ENCODE measurements around the gene WDR72. TPM values are rescaled to one million over a fixed set of nuclear protein-coding genes. Genes with fewer than 3 reads are reported as not detected.

Gene WDR72
- total and polyA plus RNA-seq, 2 of the 8 experiments (the other 6 are each of a cell fraction or from before 2014, with no cell fraction given) = 1.2 to 1.9 TPM

DNA sequence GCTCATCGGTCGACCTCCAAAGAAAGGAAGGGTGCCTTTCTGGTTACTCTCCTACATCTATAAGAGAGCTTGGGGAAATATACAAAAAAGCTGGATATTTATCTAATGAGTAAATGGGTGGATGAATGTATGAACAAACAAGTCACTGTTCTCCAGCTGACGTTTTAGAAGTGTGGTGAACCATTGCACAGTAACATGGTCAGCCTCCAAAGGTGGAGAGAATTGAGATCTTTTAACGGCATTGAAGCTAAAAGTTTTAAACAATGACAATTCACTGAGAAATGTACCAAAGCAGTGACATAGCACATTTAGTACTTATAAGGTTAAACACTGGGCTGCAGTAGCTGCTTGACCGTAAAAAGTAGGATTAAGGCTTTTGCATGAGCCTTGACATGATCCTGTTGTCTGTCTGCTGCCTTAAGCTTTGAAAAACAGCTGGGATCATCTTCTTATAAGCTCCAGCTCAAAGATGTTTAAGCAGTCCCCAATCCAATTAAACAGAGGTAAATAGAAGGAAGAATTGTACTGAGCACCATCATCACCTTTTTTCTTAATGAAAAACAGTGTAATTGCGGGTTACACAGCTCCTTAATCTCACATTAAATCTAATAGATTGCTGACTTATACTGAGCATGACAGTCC lies 222.9 kb downstream of the WDR72 start:
- Histone ChIP-seq H3K14ac (ENCODE audit: insufficient read length) (no peak overlapping the region), H3K79me2 (ENCODE audit: control insufficient read depth in 1 of 2, insufficient read depth in 2 of 2, low read length in 2 of 2) (no peaks in the 10 kb centered on the region), H4K91ac (replicated peaks; ENCODE audit: insufficient read length, low read length) (no peak overlapping the region), H2BK5ac (ENCODE audit: low read depth, low read length) (no peak overlapping the region), H3K9me3 (ENCODE audit: insufficient read depth in 2 of 2, low read depth in 1 of 2, low read length in 1 of 2) (no peaks in the 10 kb centered on the region), H2BK120ac (replicated peaks; ENCODE audit: low read depth, low read length) (no peak overlapping the region), H3K36me3 (ENCODE audit: control insufficient read depth in 2 of 4, insufficient read depth in 4 of 4, low read length in 3 of 4) (no peaks in the 10 kb centered on the region), H4K5ac (ENCODE audit: insufficient read length, low read depth, low read length) (no peak overlapping the region), H3K4ac (replicated peaks; ENCODE audit: insufficient read length, low read depth, low read length) (no peak overlapping the region), H3K9ac (replicated peaks in 1 of 4; ENCODE audit: extremely low read depth in 1 of 4, low read depth in 3 of 4, low read length in 3 of 4) (no peak overlapping the region), H2BK15ac (ENCODE audit: low read length) (no peak overlapping the region), H3K4me3 (ENCODE audit: extremely low read depth in 1 of 4, insufficient read depth in 2 of 4, low read depth in 3 of 4, low read length in 4 of 4) (no peak overlapping the region), H3K27me3 (replicated peaks in 1 of 4; ENCODE audit: control insufficient read depth in 3 of 4, extremely low read depth in 1 of 4, insufficient read depth in 3 of 4, low read length in 3 of 4) (no peaks in the 10 kb centered on the region), H3K23me2 (ENCODE audit: low read depth, low read length) (no peaks in the 10 kb centered on the region), H3K56ac (replicated peaks; ENCODE audit: insufficient read length, low read depth, low read length) (no peak overlapping the region), H4K8ac (ENCODE audit: extremely low read depth, insufficient read depth, low read length) (no peak overlapping the region), H4K20me1 (replicated peaks in 1 of 2; ENCODE audit: control insufficient read depth in 1 of 2, insufficient read depth in 2 of 2, low read length in 2 of 2) (no peaks in the 10 kb centered on the region), H3K23ac (ENCODE audit: insufficient read length) (no peak overlapping the region), H2BK20ac (ENCODE audit: low read length) (no peak overlapping the region), H3K4me1 (replicated peaks in 1 of 4; ENCODE audit: control insufficient read depth in 3 of 4, insufficient read depth in 4 of 4, low read length in 3 of 4) (no peaks in the 10 kb centered on the region), H3K18ac (ENCODE audit: extremely low read depth, low read length) (no peak overlapping the region), H2AFZ (ENCODE audit: low read length) (no peak overlapping the region), H2AK5ac (ENCODE audit: low read depth, low read length) (no peak overlapping the region), H3K79me1 (ENCODE audit: low read depth, low read length) (no peaks in the 10 kb centered on the region), H3K27ac (ENCODE audit: low read depth, low read length) (no peak overlapping the region), H2BK12ac (ENCODE audit: low read depth, low read length) (no peak overlapping the region), H3K4me2 (ENCODE audit: insufficient read depth in 1 of 2, low read depth in 2 of 2, low read length in 2 of 2) (no peak overlapping the region)
- CTCF ChIA-PET (ENCODE audit: partially characterized antibody) = interaction anchor here (1.5 kb wide), 1 partner anchor 757 kb away, joined by 3 read pairs; no protein-coding TSS in a partner anchor
- TF ChIP-seq, protein P1, sequence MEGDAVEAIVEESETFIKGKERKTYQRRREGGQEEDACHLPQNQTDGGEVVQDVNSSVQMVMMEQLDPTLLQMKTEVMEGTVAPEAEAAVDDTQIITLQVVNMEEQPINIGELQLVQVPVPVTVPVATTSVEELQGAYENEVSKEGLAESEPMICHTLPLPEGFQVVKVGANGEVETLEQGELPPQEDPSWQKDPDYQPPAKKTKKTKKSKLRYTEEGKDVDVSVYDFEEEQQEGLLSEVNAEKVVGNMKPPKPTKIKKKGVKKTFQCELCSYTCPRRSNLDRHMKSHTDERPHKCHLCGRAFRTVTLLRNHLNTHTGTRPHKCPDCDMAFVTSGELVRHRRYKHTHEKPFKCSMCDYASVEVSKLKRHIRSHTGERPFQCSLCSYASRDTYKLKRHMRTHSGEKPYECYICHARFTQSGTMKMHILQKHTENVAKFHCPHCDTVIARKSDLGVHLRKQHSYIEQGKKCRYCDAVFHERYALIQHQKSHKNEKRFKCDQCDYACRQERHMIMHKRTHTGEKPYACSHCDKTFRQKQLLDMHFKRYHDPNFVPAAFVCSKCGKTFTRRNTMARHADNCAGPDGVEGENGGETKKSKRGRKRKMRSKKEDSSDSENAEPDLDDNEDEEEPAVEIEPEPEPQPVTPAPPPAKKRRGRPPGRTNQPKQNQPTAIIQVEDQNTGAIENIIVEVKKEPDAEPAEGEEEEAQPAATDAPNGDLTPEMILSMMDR (IDR thresholded peaks at IDR 0.05; ENCODE audit: control extremely low read depth in 1 of 3, insufficient read depth in 1 of 3, low read depth in 1 of 3, low read length in 3 of 3) = no peak
- no peak for TF ChIP-seq FOSL1 (IDR thresholded peaks at IDR 0.05; ENCODE audit: insufficient read depth, low read depth, low read length)
- no peak for TF ChIP-seq CBX5 (IDR thresholded peaks at IDR 0.05; ENCODE audit: low read depth, low read length)
- TF ChIP-seq HDAC2 (IDR thresholded peaks at IDR 0.05; ENCODE audit: borderline replicate concordance in 1 of 2, low read depth in 2 of 2, low read length in 2 of 2) = no peak
- no peak for TF ChIP-seq CHD1 (IDR thresholded peaks at IDR 0.05; ENCODE audit: low read depth, low read length)
- TF ChIP-seq PHF8 (conservative IDR thresholded peaks at IDR 0.05; ENCODE audit: low read depth, low read length) = no peak
- TF ChIP-seq, protein P2, sequence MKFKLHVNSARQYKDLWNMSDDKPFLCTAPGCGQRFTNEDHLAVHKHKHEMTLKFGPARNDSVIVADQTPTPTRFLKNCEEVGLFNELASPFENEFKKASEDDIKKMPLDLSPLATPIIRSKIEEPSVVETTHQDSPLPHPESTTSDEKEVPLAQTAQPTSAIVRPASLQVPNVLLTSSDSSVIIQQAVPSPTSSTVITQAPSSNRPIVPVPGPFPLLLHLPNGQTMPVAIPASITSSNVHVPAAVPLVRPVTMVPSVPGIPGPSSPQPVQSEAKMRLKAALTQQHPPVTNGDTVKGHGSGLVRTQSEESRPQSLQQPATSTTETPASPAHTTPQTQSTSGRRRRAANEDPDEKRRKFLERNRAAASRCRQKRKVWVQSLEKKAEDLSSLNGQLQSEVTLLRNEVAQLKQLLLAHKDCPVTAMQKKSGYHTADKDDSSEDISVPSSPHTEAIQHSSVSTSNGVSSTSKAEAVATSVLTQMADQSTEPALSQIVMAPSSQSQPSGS (IDR thresholded peaks at IDR 0.05; ENCODE audit: low read length) = no peak
- POLR2A ChIA-PET (ENCODE audit: partially characterized antibody) = no interaction called here
- WGBS, 2 experiments (ENCODE audit: extremely low coverage in 1 of 2, insufficient coverage in 1 of 2, insufficient read length in 1 of 2, insufficient replicate concordance in 2 of 2, low coverage in 1 of 2, low lambda C conversion rate in 2 of 2, missing lambda C conversion rate in 1 of 2) = 88% methylated on average over 6 of the region's 6 CpGs; no CpG with 5 or more reads in 1 of the 2 experiments
- DNase-seq (ENCODE audit: low read depth in 1 of 2, low spot score in 2 of 2) (no peak), FAIRE-seq (no peak)
